Measurements from ENCODE around the gene C1orf105.

- TF ChIP-seq, protein P1, sequence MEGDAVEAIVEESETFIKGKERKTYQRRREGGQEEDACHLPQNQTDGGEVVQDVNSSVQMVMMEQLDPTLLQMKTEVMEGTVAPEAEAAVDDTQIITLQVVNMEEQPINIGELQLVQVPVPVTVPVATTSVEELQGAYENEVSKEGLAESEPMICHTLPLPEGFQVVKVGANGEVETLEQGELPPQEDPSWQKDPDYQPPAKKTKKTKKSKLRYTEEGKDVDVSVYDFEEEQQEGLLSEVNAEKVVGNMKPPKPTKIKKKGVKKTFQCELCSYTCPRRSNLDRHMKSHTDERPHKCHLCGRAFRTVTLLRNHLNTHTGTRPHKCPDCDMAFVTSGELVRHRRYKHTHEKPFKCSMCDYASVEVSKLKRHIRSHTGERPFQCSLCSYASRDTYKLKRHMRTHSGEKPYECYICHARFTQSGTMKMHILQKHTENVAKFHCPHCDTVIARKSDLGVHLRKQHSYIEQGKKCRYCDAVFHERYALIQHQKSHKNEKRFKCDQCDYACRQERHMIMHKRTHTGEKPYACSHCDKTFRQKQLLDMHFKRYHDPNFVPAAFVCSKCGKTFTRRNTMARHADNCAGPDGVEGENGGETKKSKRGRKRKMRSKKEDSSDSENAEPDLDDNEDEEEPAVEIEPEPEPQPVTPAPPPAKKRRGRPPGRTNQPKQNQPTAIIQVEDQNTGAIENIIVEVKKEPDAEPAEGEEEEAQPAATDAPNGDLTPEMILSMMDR (IDR thresholded peaks at IDR 0.05; ENCODE audit: low read depth, low read length, missing input control), result no peak
- TF ChIP-seq RXRA (IDR thresholded peaks at IDR 0.05) (no peak), REST (IDR thresholded peaks at IDR 0.05) (no peak), YY1 (IDR thresholded peaks at IDR 0.05) (no peak), EGR1 (IDR thresholded peaks at IDR 0.05; ENCODE audit: low read depth in 2 of 2) (no peak)
Observed at GRCh38 chr1:172515927-172516326, 95.4 kb downstream of the C1orf105 start.
